Right lobe of liver (tissue), 6 donors: ENCODE measurements around the gene TRRAP. TPM values are rescaled to one million over a fixed set of nuclear protein-coding genes. Genes with fewer than 3 reads are reported as not detected.

Source experiments
- ATAC-seq, 4 donors: fragments of 200-7000 bp; cut with Tn5 transposase; one replicate each; pipeline ENCODE4 v1.9.1; 2020; ENCODE audit warnings: mild to moderate bottlenecking in 4 of 4, moderate library complexity in 4 of 4
- DNase-seq, 3 donors: peaks; one replicate each; pipeline ENCODE4 v3.0.0-alpha.2; 2020
- H3K27ac ChIP-seq, 3 donors: fragments of 200-600 bp; one replicate each; pipeline ENCODE4 v1.8.0; 2022
- H3K27me3 ChIP-seq, 2 donors: fragments of 200-600 bp; one replicate each; pipeline ENCODE4 v1.8.0; 2022
- H3K36me3 ChIP-seq, 4 donors: fragments of 200-600 bp; sonication (generic) in 1 of 4; one replicate each; pipeline versions ENCODE4 v1.5.1 to v1.8.0; 2017 to 2022; ENCODE audit warnings: control low read depth in 1 of 4
- H3K4me1 ChIP-seq, 4 donors: fragments of 200-600 bp; sonication (generic) in 1 of 4; one replicate each; pipeline versions ENCODE4 v1.5.1 to v1.8.0; 2017 to 2022; ENCODE audit warnings: control low read depth in 1 of 4
- H3K4me3 ChIP-seq, 3 donors: fragments of 200-600 bp; one replicate each; pipeline ENCODE4 v1.8.0; 2022
- H3K9me3 ChIP-seq, 4 donors: fragments of 200-600 bp; sonication (generic) in 1 of 4; one replicate each; pipeline versions ENCODE4 v1.5.1 to v1.8.0; 2017 to 2022; ENCODE audit warnings: control low read depth in 1 of 4
- POLR2A ChIP-seq: fragments of 450-650 bp; IDR thresholded peaks from one replicate; pipeline ENCODE4 v1.6.1; 2017; ENCODE audit warnings: antibody characterized with exemption, mild to moderate bottlenecking
- WGBS: methylation state at CpG from one replicate; pipeline ENCODE4 v1.1.6; 2018; ENCODE audit warnings: low coverage, low lambda C conversion rate; ENCODE audit not compliant: insufficient coverage; ENCODE audit errors: missing lambda C conversion rate; 5-methylcytosine and 5-hydroxymethylcytosine counted together
- intact Hi-C, 2 donors: fragments of 100-400 bp; cut with DNase I; formaldehyde crosslinking; loops; one replicate each; pipeline versions ENCODE4 v1.11.2 to v1.14.1; 2022
- total RNA-seq, 6 experiments: library from RNA; depleted of rRNA in 2 of 6; stranded (reverse); fragments of >200 nt in 2 of 6; fragmentation: NEBNext Ultra II Directional in 3 of 6; extraction: Animal tissue kit (Norgen Biotek cat#: 25700) in 3 of 6; gene quantifications; one replicate each; pipeline versions ENCODE4 v1.1.0 to v1.2.4, GENCODE V29; 2016 to 2023
- TF ChIP-seq, protein P1 (sequence below), 4 donors: fragments of 200-600 bp in 3 of 4; fragments of 450-650 bp in 1 of 4; IDR thresholded peaks; one replicate each; pipeline versions ENCODE4 v1.5.1 to v1.8.0; 2016 to 2022; ENCODE audit warnings: antibody characterized with exemption in 4 of 4, mild to moderate bottlenecking in 2 of 4
- donor health status: DM: no; HTN: yes; CAD: no.
- donor health status: DM: no; HTN: no; CAD: no.
- donor health status: DM: no; HTN: no; CAD: no.
- donor health status: DM: no; HTN: yes; CAD: no.
- donor health status: DM: no; HTN: yes; CAD: no.

The TRRAP gene
- total RNA-seq, 6 experiments from 2014 or later: 16.1 to 20.5 (median 18.6) TPM

DNA sequence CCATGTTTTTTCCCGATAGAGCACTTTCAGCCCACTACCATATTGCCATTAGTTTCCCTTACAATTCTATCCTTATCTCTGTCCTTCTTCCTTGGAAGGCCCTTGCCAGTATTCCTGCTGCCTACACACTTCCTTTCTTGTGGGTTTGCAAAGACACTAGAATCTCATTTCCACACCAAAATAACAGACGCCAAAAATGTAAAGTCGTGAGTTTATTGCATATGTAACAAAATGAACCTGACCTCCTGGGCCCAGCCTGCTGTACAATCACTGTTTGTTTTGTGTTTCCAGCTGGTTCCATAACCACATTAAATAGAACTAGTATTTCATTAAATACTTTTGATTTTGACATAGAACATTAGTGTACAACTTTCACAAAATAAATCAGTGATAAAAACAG, 148.9 kb downstream of the TRRAP start:
- H3K9me3 ChIP-seq: no peaks in the 10 kb centered on the region
- no peaks in the 10 kb centered on the region for H3K27me3 ChIP-seq
- H3K36me3 ChIP-seq: peaks cover 0 to 38% (median 21%) of the 10 kb centered on the region in 4 donors
- intact Hi-C loops: no loop called here
- peaks cover 0 to 6% (median 0%) of the 10 kb centered on the region in 4 donors for H3K4me1 ChIP-seq
- no peak overlapping the region for H3K4me3 ChIP-seq
- DNase-seq (peak in 1 of 3 donors; percentile 1), ATAC-seq (no peak)
- TF ChIP-seq, protein P1, sequence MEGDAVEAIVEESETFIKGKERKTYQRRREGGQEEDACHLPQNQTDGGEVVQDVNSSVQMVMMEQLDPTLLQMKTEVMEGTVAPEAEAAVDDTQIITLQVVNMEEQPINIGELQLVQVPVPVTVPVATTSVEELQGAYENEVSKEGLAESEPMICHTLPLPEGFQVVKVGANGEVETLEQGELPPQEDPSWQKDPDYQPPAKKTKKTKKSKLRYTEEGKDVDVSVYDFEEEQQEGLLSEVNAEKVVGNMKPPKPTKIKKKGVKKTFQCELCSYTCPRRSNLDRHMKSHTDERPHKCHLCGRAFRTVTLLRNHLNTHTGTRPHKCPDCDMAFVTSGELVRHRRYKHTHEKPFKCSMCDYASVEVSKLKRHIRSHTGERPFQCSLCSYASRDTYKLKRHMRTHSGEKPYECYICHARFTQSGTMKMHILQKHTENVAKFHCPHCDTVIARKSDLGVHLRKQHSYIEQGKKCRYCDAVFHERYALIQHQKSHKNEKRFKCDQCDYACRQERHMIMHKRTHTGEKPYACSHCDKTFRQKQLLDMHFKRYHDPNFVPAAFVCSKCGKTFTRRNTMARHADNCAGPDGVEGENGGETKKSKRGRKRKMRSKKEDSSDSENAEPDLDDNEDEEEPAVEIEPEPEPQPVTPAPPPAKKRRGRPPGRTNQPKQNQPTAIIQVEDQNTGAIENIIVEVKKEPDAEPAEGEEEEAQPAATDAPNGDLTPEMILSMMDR (IDR thresholded peaks at IDR 0.05): no peak
- no peak for TF ChIP-seq POLR2A
- 67% methylated on average over 3 of the region's 3 CpGs for WGBS
- H3K27ac ChIP-seq: no peak overlapping the region

GRCh38 chr7:99027841-99028240, 149.5 kb downstream of the TRRAP start:
- H3K27me3 ChIP-seq: no peaks in the 10 kb centered on the region
- DNase-seq: peak in 1 of 3 donors; percentile 18
- no peak overlapping the region for H3K4me3 ChIP-seq
- H3K4me1 ChIP-seq: peaks cover 0 to 6% (median 0%) of the 10 kb centered on the region in 4 donors
- peaks cover 0 to 44% (median 24%) of the 10 kb centered on the region in 4 donors for H3K36me3 ChIP-seq
- no peak overlapping the region for H3K27ac ChIP-seq
- whole genome bisulfite sequencing: 96% methylated on average over 7 of the region's 20 CpGs
- intact Hi-C loops: no loop called here
- no peak for ATAC-seq
- no peaks in the 10 kb centered on the region for H3K9me3 ChIP-seq
- TF ChIP-seq, protein P1 (IDR thresholded peaks at IDR 0.05): no peak
- no peak for TF ChIP-seq POLR2A

DNA sequence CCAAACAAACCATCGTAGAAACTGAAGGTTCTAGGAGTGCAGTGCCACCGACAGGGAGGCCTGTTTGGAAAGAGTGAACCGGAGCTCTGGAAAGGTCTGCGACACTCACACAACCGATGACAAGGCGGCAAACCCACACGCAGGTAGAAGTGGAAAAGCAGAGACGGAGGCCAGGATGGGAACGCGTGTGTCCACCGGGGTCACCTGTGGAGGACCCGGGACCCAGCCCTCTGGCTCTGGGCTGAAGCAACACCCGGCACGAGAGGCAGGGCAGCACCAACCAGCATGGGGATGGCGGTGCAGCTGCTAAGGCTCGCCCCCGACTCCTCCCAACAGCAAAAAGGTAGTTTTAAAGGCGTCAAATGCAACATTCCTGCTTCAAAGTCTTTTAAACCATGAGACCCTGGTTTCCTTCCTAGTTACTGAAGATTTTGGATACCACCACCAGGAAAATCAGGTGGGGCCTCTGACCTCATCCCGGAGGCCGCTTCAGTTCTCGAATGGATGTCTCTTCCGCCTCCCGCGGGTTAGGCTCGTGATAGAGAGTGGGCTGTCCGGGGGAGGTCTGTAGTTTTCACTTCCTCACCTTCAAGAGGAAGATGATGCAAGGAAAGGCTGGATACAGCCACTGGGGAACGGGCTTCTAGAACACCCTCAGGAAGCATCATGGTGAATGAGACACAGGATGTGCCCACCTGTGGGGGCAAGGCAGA, 150.1 kb downstream of the TRRAP start:
- Histone ChIP-seq H3K4me3 (no peak overlapping the region), H3K36me3 (peaks cover 0 to 49% (median 27%) of the 10 kb centered on the region in 4 donors), H3K4me1 (peaks cover 0 to 6% (median 0%) of the 10 kb centered on the region in 4 donors), H3K9me3 (no peaks in the 10 kb centered on the region), H3K27me3 (no peaks in the 10 kb centered on the region), H3K27ac (no peak overlapping the region)
- 77% methylated on average over 8 of the region's 27 CpGs for WGBS
- intact Hi-C loops: no loop called here
- peak in 1 of 4 donors; percentile 27 for ATAC-seq
- DNase-seq: no peak
- TF ChIP-seq, protein P1 (IDR thresholded peaks at IDR 0.05): no peak
- no peak for TF ChIP-seq POLR2A

DNA sequence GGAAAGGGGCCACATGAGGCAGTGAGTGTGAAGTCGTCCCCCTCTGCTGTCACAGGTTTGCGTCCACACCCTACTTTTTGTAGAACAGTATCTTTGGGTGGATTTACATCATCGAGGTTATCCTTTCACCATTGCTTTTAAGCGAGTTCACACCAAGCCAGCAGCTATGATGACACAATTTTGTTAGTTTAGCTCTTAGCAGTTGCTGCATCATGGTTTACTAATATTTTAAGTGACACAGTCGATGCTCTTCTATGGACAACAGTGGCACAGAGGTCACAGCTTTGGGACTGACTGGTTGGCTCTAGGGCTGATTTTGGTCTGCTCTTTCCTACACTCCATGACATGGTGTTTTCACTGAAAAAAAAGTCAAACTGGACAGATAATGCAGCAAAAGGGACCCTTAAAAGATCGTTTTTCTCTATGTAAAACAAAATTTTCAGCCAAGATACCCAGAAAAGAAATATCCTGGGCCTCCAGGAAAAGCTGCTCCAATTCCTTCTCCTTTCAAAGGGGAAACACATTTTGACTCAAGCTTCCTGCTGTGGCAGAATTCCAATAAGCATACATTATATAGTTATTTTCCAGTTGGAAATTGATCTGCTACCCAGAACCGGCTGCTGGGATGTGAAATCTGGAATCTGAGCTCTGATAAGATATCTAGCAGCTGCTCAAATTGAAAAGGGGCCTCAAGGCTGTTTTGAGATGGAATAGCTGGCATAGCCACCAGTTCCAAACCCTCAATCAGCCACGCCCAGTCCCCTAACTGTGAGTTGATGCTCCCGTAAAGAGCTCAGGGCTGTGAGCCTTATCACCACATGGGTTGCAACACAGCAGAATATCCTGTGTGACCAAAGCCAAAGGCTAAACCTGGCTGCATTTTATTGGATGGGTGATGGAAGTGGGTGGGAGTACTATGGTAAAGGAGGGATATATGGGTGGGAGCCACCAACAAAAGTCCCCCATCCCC, 151.4 kb downstream of the TRRAP start:
- 70% methylated on average over 8 of the region's 9 CpGs for WGBS
- no peak for TF ChIP-seq POLR2A
- TF ChIP-seq, protein P1 (IDR thresholded peaks at IDR 0.05): no peak
- Histone ChIP-seq H3K36me3 (peaks cover 0 to 63% (median 32%) of the 10 kb centered on the region in 4 donors), H3K4me3 (no peak overlapping the region), H3K27ac (no peak overlapping the region), H3K9me3 (no peaks in the 10 kb centered on the region), H3K27me3 (no peaks in the 10 kb centered on the region), H3K4me1 (peaks cover 0 to 6% (median 0%) of the 10 kb centered on the region in 4 donors)
- DNase-seq: no peak
- intact Hi-C loops: no loop called here
- ATAC-seq: peak in 1 of 4 donors; percentile 26
